Stimulated activated CD4-positive, alpha-beta T cell treated with anti-CD3 and anti-CD28 coated beads, Interleukin-12 subunit alpha, Interleukin-12 subunit beta, amount 100 ng/mL, for 4 hours (primary cell): ENCODE measurements around the gene RPIA.

ENCODE experiments used
- DNase-seq: peaks from one replicate; pipeline ENCODE4 v3.0.0-alpha.2; 2020

RPIA gene

DNA sequence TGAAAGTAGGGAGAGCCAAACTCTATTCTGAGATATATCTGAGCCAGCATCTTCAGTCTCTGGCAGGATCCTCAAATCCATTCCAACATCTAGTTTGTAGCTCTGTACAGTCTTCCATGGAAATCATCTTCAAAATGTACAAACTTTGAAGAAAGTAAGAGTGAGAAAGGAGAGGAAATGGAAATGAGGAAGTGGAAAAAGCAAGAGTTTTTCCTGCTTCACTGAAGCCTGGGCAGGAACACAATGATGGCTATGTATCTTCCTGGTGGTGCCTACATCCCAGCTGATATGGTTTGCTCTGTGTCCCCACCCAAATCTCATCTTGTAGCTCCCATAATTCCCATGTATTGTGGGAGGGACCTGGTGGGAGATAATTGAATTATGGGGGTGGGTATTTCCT, 4.1 kb upstream of the RPIA start:
- DNase-seq, result no peak

DNA sequence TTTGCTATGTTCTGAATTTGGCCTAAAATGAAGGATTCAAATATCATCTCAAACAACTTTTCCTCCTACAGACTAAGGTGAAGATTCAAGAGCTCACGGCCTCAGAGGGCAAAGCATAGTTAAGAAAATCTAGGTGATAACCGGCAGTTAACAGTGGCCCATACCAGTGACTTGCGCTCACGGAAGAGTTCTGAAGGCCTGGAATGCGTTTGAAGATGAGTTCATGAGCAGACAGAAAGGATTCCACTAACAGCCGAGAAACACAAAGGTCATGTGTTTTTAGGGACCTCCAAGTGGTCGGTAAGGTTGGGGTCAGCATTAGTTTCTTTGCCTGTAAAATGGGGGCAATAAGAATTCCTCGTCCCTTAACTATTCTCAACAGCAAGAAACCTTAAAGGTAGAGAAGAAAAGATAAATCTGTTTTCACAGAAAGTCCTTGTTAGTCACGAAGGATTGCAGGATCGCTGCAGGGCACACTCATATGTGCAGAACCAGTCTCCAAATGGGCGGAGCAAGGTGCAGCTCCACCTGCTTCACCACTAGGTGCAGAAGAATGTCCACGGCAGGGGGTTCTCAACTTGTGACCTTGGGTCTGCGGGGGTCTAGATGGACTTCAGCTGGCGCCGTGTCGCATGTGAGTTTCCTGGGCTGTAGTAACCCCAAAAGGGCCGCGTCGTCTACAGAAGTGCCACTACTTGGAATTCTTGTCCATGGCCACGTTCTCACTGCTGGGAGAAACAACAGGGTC, 708 bp upstream of the RPIA start:
- DNase-seq, result peak; percentile 47

DNA sequence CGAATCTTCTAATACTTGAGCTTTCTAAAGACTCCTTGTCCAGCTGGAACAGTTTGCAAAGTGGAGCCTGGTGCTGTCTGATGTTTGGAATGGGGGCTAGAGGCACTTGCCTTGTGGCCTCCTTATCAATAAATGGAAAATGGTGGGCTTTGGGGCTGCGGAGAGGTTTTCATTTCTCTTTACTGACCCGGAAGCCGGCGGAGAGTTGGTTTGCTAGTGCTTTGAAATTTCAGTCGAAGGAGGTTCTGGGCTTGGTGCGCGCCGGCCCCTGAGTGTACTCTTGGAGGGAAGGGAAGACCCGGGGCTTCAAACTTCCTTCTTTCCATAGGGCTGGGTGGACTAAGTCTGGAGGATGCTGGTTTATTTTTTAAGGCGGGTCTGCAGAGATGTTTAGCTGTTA, 714 bp downstream of the RPIA start:
- peak; percentile 11 for DNase-seq

DNA sequence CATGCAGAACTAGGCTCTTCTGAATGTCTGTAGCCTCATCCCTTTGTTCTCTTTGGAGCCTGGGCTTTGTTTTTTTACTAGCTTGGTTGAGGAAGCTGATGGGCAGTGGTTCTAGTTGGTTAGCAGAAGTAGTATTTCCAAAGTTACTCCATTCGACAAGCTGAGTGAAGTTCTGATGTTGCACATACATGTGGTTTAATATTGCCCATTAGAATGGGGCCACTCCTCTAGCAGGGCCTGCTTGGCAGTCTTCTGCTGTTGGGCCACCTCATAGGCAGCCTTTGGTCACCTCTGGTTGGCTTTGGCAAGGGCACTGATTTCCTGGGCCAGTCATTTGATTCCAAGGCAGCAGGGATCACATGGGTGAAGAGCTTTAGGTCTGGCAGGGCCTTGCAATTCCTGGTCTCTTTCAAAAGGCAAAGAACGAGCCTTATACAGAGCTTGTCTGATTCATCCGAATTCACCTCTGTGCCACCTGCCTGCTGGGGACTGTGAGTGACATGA, 2.5 kb downstream of the RPIA start:
- no peak for DNase-seq

DNA sequence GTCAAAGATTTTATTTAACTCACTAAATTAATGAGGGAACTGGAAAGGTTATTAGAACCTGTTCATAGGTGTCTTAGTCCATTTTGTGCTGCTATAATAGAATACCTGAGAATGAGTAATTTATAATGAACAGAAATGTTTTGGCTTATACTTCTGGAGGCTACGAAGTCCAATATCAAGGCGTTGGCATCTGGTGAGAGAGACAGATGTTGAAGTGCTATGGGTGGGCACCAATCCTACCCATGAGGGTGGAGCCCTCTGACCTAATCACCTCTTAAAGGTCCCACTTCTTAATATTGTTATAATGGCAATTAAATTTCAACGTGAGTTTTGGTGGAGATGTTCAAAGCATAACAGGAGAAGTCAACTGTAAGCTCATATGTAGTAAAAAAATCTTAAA, 5.1 kb downstream of the RPIA start:
- DNase-seq, result no peak

DNA sequence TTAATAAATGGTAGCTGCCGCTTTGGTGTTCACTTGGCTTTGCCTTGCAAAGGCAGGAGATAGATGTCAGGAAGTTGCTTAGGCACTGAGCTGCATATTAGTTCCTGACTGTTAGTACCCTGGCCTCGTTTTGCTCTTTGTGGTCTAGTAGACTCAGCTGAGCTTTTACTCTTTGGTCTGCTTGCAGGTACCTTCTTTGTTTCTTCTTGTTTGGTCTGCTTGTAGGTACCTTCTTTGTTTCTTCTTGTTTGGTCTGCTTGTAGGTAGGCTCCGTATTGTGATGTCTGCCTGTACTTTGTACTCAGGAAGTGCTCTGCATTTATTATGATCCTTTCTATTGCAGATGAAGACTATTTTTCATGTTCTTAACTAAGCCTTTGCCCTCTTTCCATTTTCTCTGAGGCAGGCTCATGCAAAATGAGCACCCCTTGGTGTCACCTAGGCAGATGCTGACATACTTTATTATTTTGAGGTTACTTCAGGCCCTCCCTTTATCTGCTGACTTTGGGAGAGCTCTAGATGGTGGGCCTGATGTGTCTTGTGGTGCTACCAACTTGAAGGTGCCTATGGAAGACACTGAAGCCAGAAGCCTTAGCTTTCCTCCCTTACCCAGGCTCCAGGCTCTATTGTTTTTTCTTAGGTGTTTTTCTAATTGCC, 6.0 kb downstream of the RPIA start:
- DNase-seq, result no peak

DNA sequence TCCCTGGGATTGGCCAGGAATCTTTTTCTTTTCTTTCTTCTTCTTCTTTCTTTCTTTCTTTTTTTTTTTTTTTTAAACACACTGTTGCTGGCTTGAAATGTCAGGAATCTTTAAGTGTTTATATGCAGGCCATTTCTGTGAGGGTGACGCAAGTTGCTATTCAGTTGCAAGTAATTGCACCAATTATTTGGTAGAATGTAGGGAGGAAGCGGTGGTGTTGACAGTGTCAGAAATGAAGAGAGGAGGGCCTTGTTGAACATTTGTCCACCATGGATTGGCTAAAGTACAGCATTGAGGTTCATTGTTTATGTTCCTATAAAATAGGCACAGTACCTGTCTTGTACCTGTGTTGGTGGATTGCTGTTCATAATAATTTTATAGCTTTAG, 6.5 kb downstream of the RPIA start:
- no peak for DNase-seq

DNA sequence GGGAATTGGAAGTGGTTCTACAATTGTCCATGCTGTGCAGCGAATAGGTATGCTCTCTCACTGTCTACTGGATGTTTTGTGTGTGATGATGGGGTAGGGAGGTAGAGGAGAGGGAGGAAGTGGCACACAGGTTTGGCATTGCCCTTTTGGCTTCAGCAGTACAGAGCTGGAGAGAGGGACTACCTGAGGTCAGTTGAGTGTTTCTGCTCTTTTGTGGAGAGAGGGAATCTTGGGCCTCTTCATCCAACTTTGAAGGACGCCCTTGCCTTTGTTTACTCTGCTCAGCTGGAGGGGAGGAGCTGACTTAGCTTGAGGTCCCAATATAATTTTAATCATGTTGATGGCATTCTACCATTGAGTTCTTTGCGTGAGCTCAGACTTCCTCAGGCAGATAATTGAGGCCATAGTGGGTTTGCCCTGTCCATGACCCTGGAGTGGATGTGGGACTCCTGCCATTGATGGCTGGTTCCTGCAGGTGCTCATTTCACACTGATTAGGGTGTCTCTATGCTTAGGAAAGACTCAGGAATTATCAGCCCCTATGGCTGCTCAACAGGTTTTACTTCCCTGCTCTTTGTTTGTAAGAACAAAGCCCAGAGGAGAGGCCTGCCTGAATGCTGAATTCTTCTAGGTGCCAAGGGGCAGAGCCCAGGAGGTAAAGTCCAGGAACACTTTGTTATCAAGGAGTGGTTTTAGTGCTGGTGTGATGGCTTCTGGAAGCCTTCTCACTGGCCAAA, 7.2 kb downstream of the RPIA start:
- no peak for DNase-seq

DNA sequence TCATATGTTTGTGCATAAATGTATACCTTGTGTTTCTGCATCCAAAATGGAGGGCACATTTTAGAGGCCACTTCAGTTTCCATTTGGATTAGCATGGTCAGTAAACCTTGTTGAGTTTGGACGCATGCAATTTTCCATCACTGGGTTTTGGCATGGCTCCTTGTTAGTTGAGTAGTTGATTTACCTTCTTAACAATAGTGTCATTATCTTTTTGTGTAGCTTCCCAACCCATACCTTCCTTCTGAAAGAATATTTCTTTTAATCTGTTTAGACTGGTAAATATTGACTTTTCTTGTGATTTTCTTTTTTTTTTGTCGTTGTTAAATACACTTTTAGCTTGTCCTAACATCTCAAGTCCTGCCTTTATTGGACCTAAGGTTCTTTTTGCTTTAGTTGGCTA, 15.5 kb downstream of the RPIA start:
- no peak for DNase-seq

DNA sequence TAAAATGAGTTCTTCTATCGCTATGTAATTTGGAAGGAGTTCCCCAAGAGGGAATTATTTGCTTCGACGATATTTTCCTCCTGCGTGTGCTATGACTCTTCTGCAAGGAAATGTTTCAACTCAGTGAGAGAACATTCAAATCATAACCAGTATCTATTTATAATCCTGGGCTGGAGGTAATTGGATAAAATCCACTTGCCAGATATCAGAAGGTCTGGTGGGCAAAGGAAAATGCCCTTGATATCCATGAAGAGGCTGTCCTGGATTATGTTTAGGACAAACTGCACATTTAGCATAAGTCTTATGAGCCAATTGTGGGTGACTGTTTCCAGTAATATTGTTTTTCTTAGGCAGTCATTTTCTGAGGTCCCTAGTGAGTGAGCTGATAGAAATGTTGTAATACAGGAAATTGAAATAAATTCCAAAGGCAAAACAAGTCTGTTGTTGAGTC, 17.7 kb downstream of the RPIA start:
- DNase-seq, result no peak

DNA sequence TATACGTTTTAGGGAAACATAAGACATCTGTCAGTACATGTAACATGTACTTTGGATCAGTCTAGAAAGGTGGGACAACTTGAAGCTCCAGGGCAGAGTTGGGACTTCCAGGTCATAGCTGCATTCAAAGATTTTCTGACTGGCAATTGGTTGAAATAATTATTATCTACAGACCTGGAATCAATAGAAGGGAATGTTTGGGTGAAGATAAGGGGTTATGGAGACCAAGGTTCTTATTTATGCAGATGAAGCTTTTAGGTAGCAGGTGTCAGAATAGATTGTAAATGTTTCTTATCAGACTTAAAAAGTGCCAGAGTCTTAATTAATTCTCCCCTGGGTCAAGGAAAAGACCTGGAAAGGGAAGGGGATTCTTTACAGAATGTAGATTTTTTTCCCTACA, 19.8 kb downstream of the RPIA start:
- DNase-seq, result no peak

DNA sequence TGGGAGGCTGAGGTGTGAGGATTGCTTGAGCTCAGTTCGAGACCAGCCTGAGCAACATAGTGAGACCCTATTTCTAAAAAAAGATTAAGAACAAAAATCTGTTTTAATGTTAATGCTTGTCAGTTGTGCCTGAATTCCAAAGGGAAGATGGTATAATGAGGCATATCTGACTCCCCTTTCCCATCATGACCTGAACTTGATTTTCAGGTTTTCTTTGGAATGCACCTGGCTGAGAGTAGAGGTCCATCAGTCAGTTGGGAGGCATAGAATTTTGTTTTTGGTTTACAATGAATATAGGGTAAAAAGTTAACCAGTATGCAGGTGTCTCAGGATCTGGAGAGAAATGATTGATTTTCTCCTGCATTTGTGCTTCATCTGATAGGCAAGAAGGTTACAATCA, 20.4 kb downstream of the RPIA start:
- DNase-seq, result no peak

DNA sequence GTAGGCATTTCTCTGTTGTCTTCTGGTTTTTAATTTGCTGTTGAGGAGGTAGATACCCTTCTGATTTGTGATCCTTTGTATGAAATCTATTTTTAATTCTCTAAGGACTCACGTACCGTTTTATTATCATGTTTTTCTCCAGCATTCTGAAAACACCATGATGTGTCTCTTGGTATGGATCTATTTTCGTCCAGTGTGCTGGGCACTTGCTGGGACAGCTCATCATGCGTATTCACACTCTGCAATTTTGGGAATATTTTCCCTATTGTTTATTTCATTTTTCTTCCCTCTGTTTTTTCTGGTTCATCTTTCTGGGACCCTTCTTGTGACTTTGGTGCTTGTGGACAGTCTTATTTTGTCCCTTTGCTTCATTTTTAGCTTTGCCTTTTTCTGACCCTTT, 21.9 kb downstream of the RPIA start:
- no peak for DNase-seq

- DNase-seq, result no peak
These were observed 23.2 kb downstream of the RPIA start for GRCh38 chr2:88714667-88715066.

- DNase-seq, result no peak
These were observed 28.9 kb downstream of the RPIA start for GRCh38 chr2:88720399-88720798.

DNA sequence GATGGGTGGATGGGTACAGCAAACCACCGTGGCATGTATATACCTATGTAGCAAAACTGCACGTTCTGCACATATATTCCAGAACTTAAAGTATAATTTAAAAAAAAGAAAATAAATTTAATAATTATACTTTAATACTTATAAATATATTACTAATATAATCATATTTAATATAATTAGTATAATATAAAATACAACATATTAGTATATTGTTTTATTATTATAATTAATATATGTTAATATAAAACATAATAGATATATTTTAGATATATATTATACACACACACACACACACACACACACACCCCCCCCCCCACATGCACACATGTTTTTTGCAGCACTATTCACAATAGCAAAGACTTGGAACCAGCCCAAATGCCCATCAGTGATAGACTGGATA, 29.8 kb downstream of the RPIA start:
- DNase-seq, result no peak

- DNase-seq, result no peak
These were observed 33.3 kb downstream of the RPIA start for GRCh38 chr2:88724643-88725332.

- no peak for DNase-seq
These were observed 37.7 kb downstream of the RPIA start for GRCh38 chr2:88729061-88729745.

DNA sequence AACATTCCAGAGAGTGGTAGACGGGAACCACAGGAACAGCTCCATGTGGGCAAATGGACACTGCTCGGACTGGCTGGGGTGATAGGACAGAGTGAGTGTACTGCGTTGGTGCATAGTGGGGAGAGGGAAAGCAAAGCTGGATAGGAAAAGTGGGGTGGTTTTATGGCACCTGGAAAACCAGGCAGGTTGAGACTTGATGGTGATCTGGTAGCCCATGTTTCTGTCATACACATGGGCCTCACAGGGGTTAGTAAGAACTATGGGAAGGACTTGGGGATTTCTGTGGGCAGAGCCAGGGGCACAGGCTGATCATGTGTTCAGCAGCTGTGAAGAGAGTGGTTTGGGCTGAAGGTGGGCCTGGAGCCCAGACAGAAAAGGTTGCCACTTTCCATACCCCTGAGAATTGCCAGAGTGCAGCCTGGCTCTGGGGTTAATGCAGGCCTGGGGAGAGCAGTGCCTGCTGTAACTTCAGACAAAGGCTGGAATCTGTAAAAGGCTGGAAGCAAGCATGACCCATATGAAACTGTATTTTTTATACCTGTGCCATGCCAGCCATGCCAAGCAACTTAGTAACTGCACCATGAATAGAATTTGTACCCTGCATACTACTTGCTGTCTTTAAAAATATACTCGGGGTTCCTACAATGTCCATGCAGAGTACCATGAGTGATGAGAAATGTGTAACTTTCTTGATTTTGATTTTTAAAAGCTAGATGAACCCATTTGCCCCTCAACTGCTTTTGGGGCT, 41.9 kb downstream of the RPIA start:
- no peak for DNase-seq

- no peak for DNase-seq
These were observed 43.7 kb downstream of the RPIA start for GRCh38 chr2:88735133-88735532.

- peak; percentile 21 for DNase-seq
These were observed 44.4 kb downstream of the RPIA start for GRCh38 chr2:88735853-88736252.

DNA sequence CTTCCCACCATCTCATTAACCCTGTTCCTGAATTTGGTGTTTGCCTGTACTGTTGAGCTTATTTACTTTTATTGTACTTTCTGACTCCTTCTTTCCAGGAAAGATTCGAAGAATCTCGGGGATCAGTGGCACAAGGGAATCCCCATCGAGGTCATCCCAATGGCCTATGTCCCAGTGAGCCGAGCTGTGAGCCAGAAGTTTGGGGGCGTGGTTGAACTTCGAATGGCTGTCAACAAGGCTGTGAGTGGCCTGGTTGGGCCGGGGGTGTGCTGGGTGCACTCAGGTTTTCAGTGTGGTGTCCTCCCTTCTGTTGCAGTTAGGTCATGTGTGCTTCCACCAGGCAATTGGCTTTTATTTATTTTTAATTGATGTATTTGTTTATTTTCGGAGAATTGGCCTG, 45.0 kb downstream of the RPIA start:
- DNase-seq, result no peak
